ENCODE data around the gene DMXL1.

DMXL1 gene

GRCh38 chr5:119288379-119289033 lies 217.6 kb downstream of the DMXL1 start:
- DNase-seq (ENCODE audit: low read depth) = peak; percentile 71
- TF ChIP-seq CTCF (IDR thresholded peaks at IDR 0.05; ENCODE audit: insufficient read depth, low read depth, low read length, missing control alignments) = no peak
- H3K4me3 ChIP-seq (ENCODE audit: low read length) = no peak overlapping the region

- no peak for DNase-seq (ENCODE audit: low read depth)
- no peak for TF ChIP-seq CTCF (IDR thresholded peaks at IDR 0.05; ENCODE audit: insufficient read depth, low read depth, low read length, missing control alignments)
- no peak overlapping the region for H3K4me3 ChIP-seq (ENCODE audit: low read length)
Observed at GRCh38 chr5:119289438-119290044, 218.7 kb downstream of the DMXL1 start.

- no peak for TF ChIP-seq CTCF (IDR thresholded peaks at IDR 0.05; ENCODE audit: insufficient read depth, low read depth, low read length, missing control alignments)
- H3K4me3 ChIP-seq (ENCODE audit: low read length) = no peak overlapping the region
Observed at GRCh38 chr5:119290161-119290569, 219.3 kb downstream of the DMXL1 start.

GRCh38 chr5:119290607-119291006 lies 219.7 kb downstream of the DMXL1 start:
- H3K4me3 ChIP-seq (ENCODE audit: low read length) = no peak overlapping the region
- DNase-seq (ENCODE audit: low read depth) = no peak
- TF ChIP-seq CTCF (IDR thresholded peaks at IDR 0.05; ENCODE audit: insufficient read depth, low read depth, low read length, missing control alignments) = no peak

More at GRCh38 chr5:119290161-119290569, 219.3 kb downstream of the DMXL1 start:
- DNase-seq (ENCODE audit: low read depth) = no peak

GRCh38 chr5:119291056-119291455 lies 220.2 kb downstream of the DMXL1 start:
- DNase-seq (ENCODE audit: low read depth) = no peak
- TF ChIP-seq CTCF (IDR thresholded peaks at IDR 0.05; ENCODE audit: insufficient read depth, low read depth, low read length, missing control alignments) = no peak
- no peak overlapping the region for H3K4me3 ChIP-seq (ENCODE audit: low read length)

GRCh38 chr5:119291877-119292276 lies 221.0 kb downstream of the DMXL1 start:
- DNase-seq (ENCODE audit: low read depth) = no peak
- no peak for TF ChIP-seq CTCF (IDR thresholded peaks at IDR 0.05; ENCODE audit: insufficient read depth, low read depth, low read length, missing control alignments)
- H3K4me3 ChIP-seq (ENCODE audit: low read length) = no peak overlapping the region
